HepG2 (cell line): ENCODE data around the gene SLC12A5. TPM values are rescaled to one million over a fixed set of nuclear protein-coding genes. Genes with fewer than 3 reads are reported as not detected.

Experiments
- HDAC2 ChIP-seq: sonication (generic); formaldehyde crosslinking; IDR thresholded peaks from 2 replicates; pipeline ENCODE4 v1.4.0; 2020; ENCODE audit warnings: missing genetic modification reagents
- KLF12 ChIP-seq: sonication (generic); formaldehyde crosslinking; IDR thresholded peaks from 2 replicates; pipeline ENCODE4 v1.4.0; 2020; ENCODE audit warnings: missing genetic modification reagents, borderline replicate concordance
- KMT2A ChIP-seq: sonication (generic); formaldehyde crosslinking; IDR thresholded peaks from 2 replicates; pipeline ENCODE4 v1.4.0; 2020; ENCODE audit warnings: missing genetic modification reagents
- MTF1 ChIP-seq: sonication (generic); formaldehyde crosslinking; IDR thresholded peaks from 2 replicates; pipeline ENCODE4 v1.5.0; 2020; ENCODE audit warnings: missing genetic modification reagents
- NCOA1 ChIP-seq: sonication (generic); formaldehyde crosslinking; IDR thresholded peaks from 2 replicates; pipeline ENCODE4 v1.9.0; 2021; ENCODE audit warnings: missing genetic modification reagents
- NCOR1 ChIP-seq: fragments of 200-600 bp; sonication (generic); IDR thresholded peaks from 2 replicates; pipeline ENCODE4 v1.7.0; 2017; ENCODE audit warnings: antibody characterized with exemption, low read length, borderline replicate concordance
- NFKB2 ChIP-seq: sonication (generic); formaldehyde crosslinking; IDR thresholded peaks from 2 replicates; pipeline ENCODE4 v1.4.0; 2020; ENCODE audit warnings: missing genetic modification reagents, borderline replicate concordance
- SKIL ChIP-seq: sonication (generic); formaldehyde crosslinking; IDR thresholded peaks from 2 replicates; pipeline ENCODE4 v1.8.0; 2022; ENCODE audit warnings: missing genetic modification reagents, mild to moderate bottlenecking, moderate library complexity, borderline replicate concordance
- ZBTB10 ChIP-seq: sonication (generic); formaldehyde crosslinking; IDR thresholded peaks from 2 replicates; pipeline ENCODE4 v1.4.0; 2020; ENCODE audit warnings: missing genetic modification reagents, borderline replicate concordance
- ZBTB21 ChIP-seq: sonication (generic); formaldehyde crosslinking; IDR thresholded peaks from 2 replicates; pipeline ENCODE4 v1.4.0; 2020; ENCODE audit warnings: missing genetic modification reagents
- ZFP36L2 ChIP-seq: sonication (generic); formaldehyde crosslinking; IDR thresholded peaks from 2 replicates; pipeline ENCODE4 v1.4.0; 2020; ENCODE audit warnings: missing genetic modification reagents
- ZFY ChIP-seq: sonication (generic); formaldehyde crosslinking; IDR thresholded peaks from 2 replicates; pipeline ENCODE4 v1.4.0; 2020; ENCODE audit warnings: missing genetic modification reagents
- ZNF30 ChIP-seq: sonication (generic); formaldehyde crosslinking; IDR thresholded peaks from 2 replicates; pipeline ENCODE4 v1.5.0; 2020; ENCODE audit warnings: mild to moderate bottlenecking, missing genetic modification reagents
- ZNF354B ChIP-seq: sonication (generic); formaldehyde crosslinking; IDR thresholded peaks from 2 replicates; pipeline ENCODE4 v1.8.0; 2022; ENCODE audit warnings: mild to moderate bottlenecking, missing genetic modification reagents
- ZNF383 ChIP-seq: sonication (generic); formaldehyde crosslinking; IDR thresholded peaks from 2 replicates; pipeline ENCODE4 v1.4.0; 2020; ENCODE audit warnings: missing genetic modification reagents, mild to moderate bottlenecking, borderline replicate concordance
- ZNF557 ChIP-seq: sonication (generic); formaldehyde crosslinking; IDR thresholded peaks from 2 replicates; pipeline ENCODE4 v1.4.0; 2020; ENCODE audit warnings: missing genetic modification reagents
- ZNF770 ChIP-seq: sonication (generic); formaldehyde crosslinking; IDR thresholded peaks from 2 replicates; pipeline ENCODE4 v1.5.0; 2020; ENCODE audit warnings: mild to moderate bottlenecking, missing genetic modification reagents
- ZNF788 ChIP-seq: sonication (generic); formaldehyde crosslinking; IDR thresholded peaks from 2 replicates; pipeline ENCODE4 v1.5.0; 2020; ENCODE audit warnings: mild to moderate bottlenecking, missing genetic modification reagents, borderline replicate concordance
- polyA plus RNA-seq, 8 experiments: library from polyadenylated mRNA; depleted of rRNA in 3 of 8; stranded (reverse) in 7 of 8; unstranded in 1 of 8; fragments of >200 nt; fragmentation: Illumina TruSeq in 4 of 8; extraction: Trizol in 4 of 8; gene quantifications; 2 replicates each; pipeline versions ENCODE4 v1.2.1 to v1.2.3, GENCODE V29; 2011 to 2016; ENCODE audit warnings: low read depth in 4 of 8, missing spikeins in 1 of 8, mixed read lengths in 1 of 8; ENCODE audit not compliant: insufficient read depth in 1 of 8
- total RNA-seq, 5 experiments: library from RNA; depleted of rRNA; stranded (reverse); fragments of >200 nt; fragmentation: Illumina TruSeq; extraction: Trizol; gene quantifications; 2 replicates each; pipeline ENCODE4 v1.2.3, GENCODE V29; 2016; ENCODE audit warnings: low read depth in 1 of 5
- TF ChIP-seq, protein P1 (sequence below): IDR thresholded peaks from 2 replicates; pipeline ENCODE4 v1.6.1; 2012; ENCODE audit warnings: low read depth, low read length, improper control_type of control experiment

SLC12A5 gene
- total and polyA plus RNA-seq, 2 of the 13 experiments (the other 11 are each of a cell fraction or from before 2014, with no cell fraction given), result 4.3 to 5.4 TPM

DNA sequence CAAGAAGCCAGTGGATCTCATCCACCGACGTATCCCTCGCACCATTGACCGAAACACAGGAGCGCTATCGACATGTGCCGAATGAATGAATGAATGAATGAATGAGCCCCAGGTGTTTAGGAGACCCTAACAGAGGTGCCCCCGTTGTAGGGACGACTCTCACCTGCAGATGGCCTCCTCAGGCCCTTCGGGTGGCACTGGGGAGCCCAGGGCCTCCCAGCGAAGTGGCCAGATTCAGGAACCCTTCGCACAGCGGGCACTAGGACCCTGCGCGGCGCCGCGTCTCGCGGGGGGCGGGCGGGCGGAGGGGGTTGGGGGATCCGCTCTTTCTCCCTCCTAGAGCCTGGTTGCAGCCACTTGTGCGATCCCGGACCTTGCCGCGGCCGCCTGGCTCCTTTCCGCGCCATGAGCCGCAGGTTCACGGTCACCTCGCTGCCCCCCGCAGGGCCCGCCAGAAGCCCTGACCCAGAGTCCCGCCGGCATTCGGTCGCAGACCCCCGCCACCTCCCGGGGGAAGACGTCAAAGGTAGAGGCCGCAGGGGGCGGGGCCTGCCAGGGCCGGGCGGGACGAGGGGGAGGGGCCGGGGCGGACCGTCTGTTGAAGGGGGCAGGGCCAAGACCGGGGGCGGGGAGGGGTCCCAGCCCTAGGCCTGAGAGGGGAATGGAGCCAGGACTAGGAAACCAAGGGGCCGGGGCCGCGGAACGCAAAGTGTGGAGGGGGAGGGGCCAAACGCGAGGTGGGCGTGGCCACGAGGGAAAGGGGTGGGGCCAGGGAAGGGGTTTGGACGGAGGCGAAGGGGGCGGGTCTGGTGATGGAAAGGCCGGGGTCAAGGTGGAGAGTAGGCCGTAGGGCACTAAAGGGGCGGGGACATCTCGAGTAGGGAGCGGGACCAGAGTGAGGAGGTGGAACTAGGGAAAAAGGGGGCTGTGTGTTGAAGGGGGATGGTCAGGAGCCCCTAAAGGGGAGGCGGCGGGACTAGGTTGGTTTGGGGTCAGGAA is 7.4 kb upstream of the SLC12A5 start (continued):
- TF ChIP-seq, protein P1, sequence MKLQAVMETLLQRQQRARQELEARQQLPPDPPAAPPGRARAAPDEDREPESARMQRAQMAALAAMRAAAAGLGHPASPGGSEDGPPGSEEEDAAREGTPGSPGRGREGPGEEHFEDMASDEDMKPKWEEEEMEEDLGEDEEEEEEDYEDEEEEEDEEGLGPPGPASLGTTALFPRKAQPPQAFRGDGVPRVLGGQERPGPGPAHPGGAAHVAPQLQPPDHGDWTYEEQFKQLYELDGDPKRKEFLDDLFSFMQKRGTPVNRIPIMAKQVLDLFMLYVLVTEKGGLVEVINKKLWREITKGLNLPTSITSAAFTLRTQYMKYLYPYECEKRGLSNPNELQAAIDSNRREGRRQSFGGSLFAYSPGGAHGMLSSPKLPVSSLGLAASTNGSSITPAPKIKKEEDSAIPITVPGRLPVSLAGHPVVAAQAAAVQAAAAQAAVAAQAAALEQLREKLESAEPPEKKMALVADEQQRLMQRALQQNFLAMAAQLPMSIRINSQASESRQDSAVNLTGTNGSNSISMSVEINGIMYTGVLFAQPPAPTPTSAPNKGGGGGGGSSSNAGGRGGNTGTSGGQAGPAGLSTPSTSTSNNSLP, result no peak
- TF ChIP-seq KMT2A (CRISPR knock-in tag) (peak; percentile 28; the same call in 1 of the 2 replicates), ZBTB10 (CRISPR knock-in tag) (no peak), ZFP36L2 (CRISPR knock-in tag) (no peak), ZNF770 (CRISPR knock-in tag) (no peak), ZNF788 (CRISPR knock-in tag) (peak; percentile 53; the same call in 1 of the 2 replicates), SKIL (CRISPR knock-in tag) (no peak), NCOR1 (peak; percentile 40; the same call in 1 of the 2 replicates), MTF1 (CRISPR knock-in tag) (no peak), ZBTB21 (CRISPR knock-in tag) (no peak), ZNF30 (CRISPR knock-in tag) (no peak), NFKB2 (CRISPR knock-in tag) (no peak), HDAC2 (CRISPR knock-in tag) (peak; percentile 40; the same call in 1 of the 2 replicates), KLF12 (no peak), NCOA1 (CRISPR knock-in tag) (no peak), ZNF354B (CRISPR knock-in tag) (no peak), ZNF383 (no peak), ZNF557 (no peak), ZFY (peak; percentile 79)
